DND-41 (cell line): Measurements from ENCODE around the gene FSD1L.

Experiments used
- EZH2 ChIP-seq: IDR thresholded peaks from 3 replicates; pipeline ENCODE4 v1.6.1; 2012; ENCODE audit warnings: borderline replicate concordance, low read depth, mild to moderate bottlenecking, moderate library complexity, low read length, inconsistent platforms; ENCODE audit not compliant: severe bottlenecking
- TF ChIP-seq, protein P1 (sequence below): IDR thresholded peaks from 2 replicates; pipeline ENCODE4 v1.5.1; 2012; ENCODE audit warnings: borderline replicate concordance, low read length, moderate library complexity, mild to moderate bottlenecking; ENCODE audit not compliant: poor library complexity, severe bottlenecking; ENCODE audit errors: extremely low read depth

DNA sequence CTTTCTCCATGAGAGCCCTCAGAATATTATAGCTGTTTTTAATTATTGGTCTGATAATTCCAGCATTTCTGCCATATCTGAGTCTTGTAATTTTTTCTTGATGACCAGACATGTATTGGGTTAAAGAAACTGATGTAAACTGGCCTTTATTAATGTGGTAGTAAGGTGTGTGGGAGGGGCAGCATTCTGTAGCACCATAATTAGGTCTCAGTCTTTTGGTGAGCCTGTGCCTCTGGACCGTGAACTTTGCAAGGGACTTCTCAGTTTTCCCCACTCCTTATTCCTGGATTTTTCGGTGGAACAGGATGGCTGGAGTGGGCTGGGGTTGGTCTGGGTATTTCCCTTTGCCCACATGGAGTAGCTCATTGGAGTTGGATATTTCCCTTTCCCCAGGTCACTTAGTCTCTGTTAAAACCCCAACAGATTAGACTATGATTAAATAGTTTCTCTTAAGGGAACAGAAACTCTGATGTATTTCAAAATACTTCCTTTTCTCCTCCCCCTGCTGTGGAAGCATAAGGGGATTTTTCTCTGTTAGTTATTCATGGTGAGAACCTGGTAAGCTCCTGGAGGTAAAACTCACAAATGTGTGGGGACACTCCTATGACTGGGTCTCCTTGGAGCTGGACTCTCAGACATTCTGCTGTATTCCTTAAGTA is 52.4 kb downstream of the FSD1L start:
- TF ChIP-seq, protein P1, sequence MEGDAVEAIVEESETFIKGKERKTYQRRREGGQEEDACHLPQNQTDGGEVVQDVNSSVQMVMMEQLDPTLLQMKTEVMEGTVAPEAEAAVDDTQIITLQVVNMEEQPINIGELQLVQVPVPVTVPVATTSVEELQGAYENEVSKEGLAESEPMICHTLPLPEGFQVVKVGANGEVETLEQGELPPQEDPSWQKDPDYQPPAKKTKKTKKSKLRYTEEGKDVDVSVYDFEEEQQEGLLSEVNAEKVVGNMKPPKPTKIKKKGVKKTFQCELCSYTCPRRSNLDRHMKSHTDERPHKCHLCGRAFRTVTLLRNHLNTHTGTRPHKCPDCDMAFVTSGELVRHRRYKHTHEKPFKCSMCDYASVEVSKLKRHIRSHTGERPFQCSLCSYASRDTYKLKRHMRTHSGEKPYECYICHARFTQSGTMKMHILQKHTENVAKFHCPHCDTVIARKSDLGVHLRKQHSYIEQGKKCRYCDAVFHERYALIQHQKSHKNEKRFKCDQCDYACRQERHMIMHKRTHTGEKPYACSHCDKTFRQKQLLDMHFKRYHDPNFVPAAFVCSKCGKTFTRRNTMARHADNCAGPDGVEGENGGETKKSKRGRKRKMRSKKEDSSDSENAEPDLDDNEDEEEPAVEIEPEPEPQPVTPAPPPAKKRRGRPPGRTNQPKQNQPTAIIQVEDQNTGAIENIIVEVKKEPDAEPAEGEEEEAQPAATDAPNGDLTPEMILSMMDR, result no peak
- no peak for TF ChIP-seq EZH2
